CD4-positive, alpha-beta T cell (primary cell): Measurements from ENCODE around the gene NLRP5. TPM values are rescaled to one million over a fixed set of nuclear protein-coding genes. Genes with fewer than 3 reads are reported as not detected.

Experiments
- ATAC-seq: fragments of 200-7000 bp; cut with Tn5 transposase; one replicate; pipeline ENCODE4 v1.10.0; 2022; ENCODE audit warnings: mild to moderate bottlenecking; ENCODE audit not compliant: poor library complexity
- CTCF ChIA-PET: fragments of 350-600 bp; sonication (Branson Sonifier 250); formaldehyde crosslinking; loops from one replicate; lab custom pipeline; 2021; ENCODE audit warnings: antibody characterized with exemption, inconsistent platforms; lab: Charles Lee
- POLR2A ChIA-PET: fragments of 350-600 bp; sonication (Branson Sonifier 250); formaldehyde crosslinking; loops from one replicate; lab custom pipeline; 2021; ENCODE audit warnings: antibody characterized with exemption, inconsistent platforms; lab: Charles Lee
- DNase-seq, 14 experiments: peaks; one replicate each; pipeline ENCODE4 v3.0.0-alpha.2; 2013 to 2020; ENCODE audit warnings: mixed read lengths in 2 of 14
- H3K27ac ChIP-seq, 2 donors: one replicate each; pipeline versions ENCODE4 v1.5.1 to v1.7.0; 2013; ENCODE audit warnings: low read length in 2 of 2, low read depth in 1 of 2, mild to moderate bottlenecking in 1 of 2
- H3K27me3 ChIP-seq, 2 experiments: 1 replicate in 1 of 2; 2 replicates in 1 of 2; pipeline versions ENCODE4 v1.6.1 to v1.7.0; 2013; ENCODE audit warnings: low read length in 2 of 2, control low read depth in 1 of 2, mild to moderate bottlenecking in 1 of 2, moderate library complexity in 1 of 2; ENCODE audit not compliant: insufficient read depth in 2 of 2, control insufficient read depth in 1 of 2
- H3K36me3 ChIP-seq: one replicate; pipeline ENCODE4 v1.6.1; 2013; ENCODE audit warnings: low read length, control low read depth; ENCODE audit not compliant: insufficient read depth
- H3K4me1 ChIP-seq: one replicate; pipeline ENCODE4 v1.6.1; 2013; ENCODE audit warnings: low read length, control low read depth; ENCODE audit not compliant: insufficient read depth
- H3K4me3 ChIP-seq: one replicate; pipeline ENCODE4 v1.5.1; 2013; ENCODE audit warnings: mild to moderate bottlenecking, low read length, moderate library complexity
- H3K9me3 ChIP-seq, 2 experiments: 1 replicate in 1 of 2; 2 replicates in 1 of 2; pipeline versions ENCODE4 v1.6.1 to v1.7.0; 2013; ENCODE audit warnings: low read length in 2 of 2, mild to moderate bottlenecking in 2 of 2, control low read depth in 1 of 2, moderate library complexity in 1 of 2; ENCODE audit not compliant: control insufficient read depth in 1 of 2, insufficient read depth in 1 of 2
- H3K27ac Mint-ChIP-seq: one replicate; pipeline ENCODE4 v1.8.0; 2020; ENCODE audit warnings: mixed read lengths
- H3K27me3 Mint-ChIP-seq: one replicate; pipeline ENCODE4 v1.8.0; 2021; ENCODE audit warnings: mixed read lengths
- H3K36me3 Mint-ChIP-seq: one replicate; pipeline ENCODE4 v1.8.0; 2021; ENCODE audit warnings: low read depth, mixed read lengths
- H3K4me1 Mint-ChIP-seq: one replicate; pipeline ENCODE4 v1.8.0; 2021; ENCODE audit warnings: low read depth, mixed read lengths
- H3K4me3 Mint-ChIP-seq: one replicate; pipeline ENCODE4 v1.8.0; 2020; ENCODE audit warnings: mild to moderate bottlenecking, mixed read lengths
- H3K9me3 Mint-ChIP-seq: one replicate; pipeline ENCODE4 v1.8.0; 2020; ENCODE audit warnings: mixed read lengths
- CTCF ChIP-seq: fragments of 200-600 bp; IDR thresholded peaks from one replicate; pipeline ENCODE4 v1.8.0; 2022; ENCODE audit warnings: antibody characterized with exemption, mild to moderate bottlenecking
- intact Hi-C, 2 experiments: fragments of 100-400 bp; cut with DNase I in 1 of 2; cut with micrococcal nuclease in 1 of 2; formaldehyde crosslinking; loops; one replicate each; pipeline versions ENCODE4 v1.15.1 to v1.9.0; 2023 to 2025; cut with DNase I, micrococcal nuclease
- total RNA-seq, 174 experiments: library from RNA in 2 of 174; stranded (reverse) in 2 of 174; gene quantifications; one replicate each; pipeline ENCODE4 v1.2.3 and lab custom pipeline; 2021 to 2026

The NLRP5 gene
- total RNA-seq, 2 experiments from 2014 or later: not detected

- TF ChIP-seq CTCF: no peak
- Mint-ChIP-seq H3K27ac (no peak overlapping the region), H3K9me3 (peaks cover 7% of the 10 kb centered on the region), H3K36me3 (no peaks in the 10 kb centered on the region), H3K27me3 (no peaks in the 10 kb centered on the region), H3K4me1 (no peaks in the 10 kb centered on the region), H3K4me3 (no peak overlapping the region)
- H3K4me3 ChIP-seq: no peak overlapping the region
- H3K27me3 ChIP-seq: peaks cover 0 to 3% of the 10 kb centered on the region in 2 experiments
- no peaks in the 10 kb centered on the region for H3K36me3 ChIP-seq
- peaks cover 20 to 24% of the 10 kb centered on the region in 2 experiments for H3K9me3 ChIP-seq
- H3K4me1 ChIP-seq: no peaks in the 10 kb centered on the region
- DNase-seq (no peak), ATAC-seq (no peak)
- H3K27ac ChIP-seq: no peak overlapping the region
- intact Hi-C loops: no loop called here
- ChIA-PET POLR2A (no interaction called here), CTCF (no interaction called here)
Observed at GRCh38 chr19:55980415-55980814, 6.2 kb upstream of the NLRP5 start.

- ChIA-PET POLR2A (no interaction called here), CTCF (no interaction called here)
- H3K4me1 Mint-ChIP-seq: no peaks in the 10 kb centered on the region
- intact Hi-C loops: no loop called here
- peaks cover 3% of the 10 kb centered on the region for H3K9me3 Mint-ChIP-seq
- DNase-seq (no peak), ATAC-seq (no peak)
- no peak overlapping the region for H3K27ac Mint-ChIP-seq
- H3K27me3 Mint-ChIP-seq: no peaks in the 10 kb centered on the region
- no peak overlapping the region for H3K4me3 Mint-ChIP-seq
- H3K4me1 ChIP-seq: no peaks in the 10 kb centered on the region
- no peak overlapping the region for H3K4me3 ChIP-seq
- H3K27ac ChIP-seq: no peak overlapping the region
- no peak for TF ChIP-seq CTCF
- peaks cover 0 to 3% of the 10 kb centered on the region in 2 experiments for H3K27me3 ChIP-seq
- H3K9me3 ChIP-seq: peaks cover 11 to 21% of the 10 kb centered on the region in 2 experiments
- no peaks in the 10 kb centered on the region for H3K36me3 ChIP-seq
- no peaks in the 10 kb centered on the region for H3K36me3 Mint-ChIP-seq
Observed at GRCh38 chr19:55985254-55985653, 1.3 kb upstream of the NLRP5 start.

GRCh38 chr19:55990831-55991230 lies 4.3 kb downstream of the NLRP5 start:
- no peak overlapping the region for H3K4me3 Mint-ChIP-seq
- no peaks in the 10 kb centered on the region for H3K27me3 Mint-ChIP-seq
- H3K36me3 ChIP-seq: no peaks in the 10 kb centered on the region
- H3K27ac Mint-ChIP-seq: no peak overlapping the region
- peaks cover 0 to 17% of the 10 kb centered on the region in 2 experiments for H3K9me3 ChIP-seq
- H3K4me1 ChIP-seq: no peaks in the 10 kb centered on the region
- CTCF ChIA-PET: no interaction called here
- H3K36me3 Mint-ChIP-seq: no peaks in the 10 kb centered on the region
- no peaks in the 10 kb centered on the region for H3K4me1 Mint-ChIP-seq
- ATAC-seq: no peak
- intact Hi-C loops: no loop called here
- POLR2A ChIA-PET: no interaction called here
- no peak for DNase-seq
- H3K9me3 Mint-ChIP-seq: peaks cover 8% of the 10 kb centered on the region
- no peaks in the 10 kb centered on the region for H3K27me3 ChIP-seq
- no peak for TF ChIP-seq CTCF
- no peak overlapping the region for H3K27ac ChIP-seq
- H3K4me3 ChIP-seq: no peak overlapping the region
